Gastroesophageal sphincter (tissue), 4 donors: ENCODE data around the gene UGDH. TPM values are rescaled to one million over a fixed set of nuclear protein-coding genes. Genes with fewer than 3 reads are reported as not detected.
"Not testable (repeated sequence)": the region's sequence is repeated elsewhere in the genome, so short reads cannot be mapped to it uniquely, and the experiment has no call there.

Experiments
- ATAC-seq: fragments of 150-250 bp; one replicate; pipeline ENCODE4 v1.9.1; 2016; ENCODE audit warnings: mild to moderate bottlenecking, moderate library complexity
- H3K27ac ChIP-seq, 4 donors: fragments of 200-600 bp; sonication (generic) in 3 of 4; 1 replicate in 3 of 4; 2 replicates in 1 of 4; pipeline ENCODE4 v1.5.1; 2016 to 2019
- H3K27me3 ChIP-seq: fragments of 200-600 bp; sonication (generic); one replicate; pipeline ENCODE4 v1.5.1; 2019
- H3K36me3 ChIP-seq, 2 donors: fragments of 200-600 bp; sonication (generic); one replicate each; pipeline ENCODE4 v1.5.1; 2019; ENCODE audit warnings: control low read depth in 1 of 2
- H3K4me1 ChIP-seq, 3 donors: fragments of 200-600 bp; sonication (generic); 1 replicate in 2 of 3; 2 replicates in 1 of 3; pipeline ENCODE4 v1.5.1; 2016 to 2019; ENCODE audit warnings: control low read depth in 2 of 3
- H3K4me3 ChIP-seq, 2 donors: fragments of 200-600 bp; sonication (generic); one replicate each; pipeline ENCODE4 v1.5.1; 2019; ENCODE audit warnings: mild to moderate bottlenecking in 1 of 2, moderate library complexity in 1 of 2
- H3K9me3 ChIP-seq, 3 donors: fragments of 200-600 bp; sonication (generic); one replicate each; pipeline ENCODE4 v1.5.1; 2017 to 2019; ENCODE audit warnings: control low read depth in 2 of 3
- EP300 ChIP-seq: sonication (generic); formaldehyde crosslinking; IDR thresholded peaks from one replicate; pipeline ENCODE4 v1.6.1; 2017; ENCODE audit warnings: antibody characterized with exemption, mild to moderate bottlenecking
- POLR2A ChIP-seq, 2 donors: fragments of 450-650 bp; IDR thresholded peaks; one replicate each; pipeline ENCODE4 v1.6.1; 2017; ENCODE audit warnings: antibody characterized with exemption in 2 of 2, mild to moderate bottlenecking in 2 of 2, moderate library complexity in 1 of 2
- POLR2AphosphoS5 ChIP-seq: sonication (generic); formaldehyde crosslinking; IDR thresholded peaks from one replicate; pipeline ENCODE4 v1.6.1; 2017; ENCODE audit warnings: antibody characterized with exemption
- WGBS, 2 donors: methylation state at CpG; one replicate each; pipeline ENCODE4 v1.1.5; 2018; ENCODE audit warnings: low coverage in 1 of 2; 5-methylcytosine and 5-hydroxymethylcytosine counted together
- total RNA-seq, 4 donors: library from RNA; depleted of rRNA; stranded (reverse); fragments of >200 nt; gene quantifications; one replicate each; pipeline ENCODE4 v1.1.0, GENCODE V29; 2016
- TF ChIP-seq, protein P1 (sequence below), 4 experiments: fragments of 200-600 bp in 2 of 4; fragments of 450-650 bp in 2 of 4; sonication (generic) in 1 of 4; IDR thresholded peaks; one replicate each; pipeline ENCODE4 v1.5.1; 2017 to 2019; ENCODE audit warnings: antibody characterized with exemption in 4 of 4, mild to moderate bottlenecking in 2 of 4, moderate library complexity in 2 of 4

UGDH gene
- total RNA-seq, 4 donors from 2014 or later: 31.1 to 151 (median 90.0) TPM

DNA sequence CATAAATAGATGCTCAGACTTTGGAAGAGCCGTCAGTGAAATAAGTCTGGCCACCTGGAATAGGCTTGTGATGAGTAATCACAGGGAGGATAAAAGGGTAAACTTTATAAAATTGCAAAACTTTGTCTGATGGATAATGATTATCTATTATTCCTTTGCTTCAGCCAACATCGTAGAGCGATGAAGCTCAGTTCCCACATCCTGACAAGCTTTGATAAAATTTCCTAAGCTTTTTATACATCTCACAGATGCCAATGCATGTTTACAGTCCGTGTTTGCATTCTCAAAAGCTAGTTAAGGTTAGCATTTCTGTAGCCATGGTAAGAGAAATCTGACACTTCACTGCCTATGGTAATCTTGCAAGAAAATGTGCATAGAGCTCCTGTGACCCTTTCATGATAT lies 15.4 kb upstream of the UGDH start:
- TF ChIP-seq POLR2AphosphoS5 (no peak), POLR2A (IDR thresholded peaks at IDR 0.05) (no peak), EP300 (no peak)
- TF ChIP-seq, protein P1, sequence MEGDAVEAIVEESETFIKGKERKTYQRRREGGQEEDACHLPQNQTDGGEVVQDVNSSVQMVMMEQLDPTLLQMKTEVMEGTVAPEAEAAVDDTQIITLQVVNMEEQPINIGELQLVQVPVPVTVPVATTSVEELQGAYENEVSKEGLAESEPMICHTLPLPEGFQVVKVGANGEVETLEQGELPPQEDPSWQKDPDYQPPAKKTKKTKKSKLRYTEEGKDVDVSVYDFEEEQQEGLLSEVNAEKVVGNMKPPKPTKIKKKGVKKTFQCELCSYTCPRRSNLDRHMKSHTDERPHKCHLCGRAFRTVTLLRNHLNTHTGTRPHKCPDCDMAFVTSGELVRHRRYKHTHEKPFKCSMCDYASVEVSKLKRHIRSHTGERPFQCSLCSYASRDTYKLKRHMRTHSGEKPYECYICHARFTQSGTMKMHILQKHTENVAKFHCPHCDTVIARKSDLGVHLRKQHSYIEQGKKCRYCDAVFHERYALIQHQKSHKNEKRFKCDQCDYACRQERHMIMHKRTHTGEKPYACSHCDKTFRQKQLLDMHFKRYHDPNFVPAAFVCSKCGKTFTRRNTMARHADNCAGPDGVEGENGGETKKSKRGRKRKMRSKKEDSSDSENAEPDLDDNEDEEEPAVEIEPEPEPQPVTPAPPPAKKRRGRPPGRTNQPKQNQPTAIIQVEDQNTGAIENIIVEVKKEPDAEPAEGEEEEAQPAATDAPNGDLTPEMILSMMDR (IDR thresholded peaks at IDR 0.05): no peak
- Histone ChIP-seq H3K36me3 (peaks cover 0 to 13% of the 10 kb centered on the region in 2 donors), H3K27ac (no peak overlapping the region), H3K4me1 (no peaks in the 10 kb centered on the region), H3K27me3 (no peaks in the 10 kb centered on the region), H3K4me3 (no peak overlapping the region), H3K9me3 (no peaks in the 10 kb centered on the region)
- 62 to 63% methylated on average over 4 of the region's 4 CpGs for WGBS, 2 donors
- no peak for ATAC-seq

DNA sequence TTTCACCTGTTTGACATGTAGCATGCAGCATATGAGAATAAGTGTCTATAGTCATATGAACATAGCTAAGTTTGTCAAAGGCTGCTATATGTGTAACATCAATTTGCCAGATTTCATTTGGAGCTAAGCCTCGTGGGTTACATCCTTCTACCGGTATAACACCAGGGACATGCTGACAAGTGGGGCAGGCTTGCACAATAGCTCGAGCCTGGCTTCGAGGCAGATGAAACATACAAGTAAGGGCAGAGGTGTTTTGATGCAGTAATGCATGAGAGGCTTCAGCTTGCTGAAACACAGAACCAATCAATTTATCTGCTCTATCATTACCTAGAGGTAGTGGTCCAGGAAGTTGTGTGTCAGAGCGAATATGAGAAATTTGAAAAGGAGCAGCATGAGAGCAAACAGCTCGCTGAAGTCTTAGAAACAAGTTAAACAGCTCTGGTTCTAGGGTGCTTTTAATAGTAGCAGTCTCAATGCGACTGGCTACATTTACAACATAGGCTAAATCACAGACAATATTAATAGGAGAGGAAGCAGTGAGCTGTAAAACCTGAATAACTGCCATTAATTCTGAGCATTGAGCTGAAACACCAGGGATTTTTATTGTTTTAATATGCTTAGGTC lies 14.9 kb upstream of the UGDH start:
- H3K27ac ChIP-seq: no peak overlapping the region
- TF ChIP-seq, protein P1 (IDR thresholded peaks at IDR 0.05): no peak
- TF ChIP-seq POLR2A (IDR thresholded peaks at IDR 0.05) (no peak), EP300 (no peak), POLR2AphosphoS5 (no peak)
- no peaks in the 10 kb centered on the region for H3K27me3 ChIP-seq
- 33 to 74% methylated on average over 6 to 7 of the region's 7 CpGs for WGBS, 2 donors
- H3K36me3 ChIP-seq: peaks cover 0 to 13% of the 10 kb centered on the region in 2 donors
- H3K4me3 ChIP-seq: no peak overlapping the region
- no peaks in the 10 kb centered on the region for H3K4me1 ChIP-seq
- no peaks in the 10 kb centered on the region for H3K9me3 ChIP-seq
- no peak for ATAC-seq

DNA sequence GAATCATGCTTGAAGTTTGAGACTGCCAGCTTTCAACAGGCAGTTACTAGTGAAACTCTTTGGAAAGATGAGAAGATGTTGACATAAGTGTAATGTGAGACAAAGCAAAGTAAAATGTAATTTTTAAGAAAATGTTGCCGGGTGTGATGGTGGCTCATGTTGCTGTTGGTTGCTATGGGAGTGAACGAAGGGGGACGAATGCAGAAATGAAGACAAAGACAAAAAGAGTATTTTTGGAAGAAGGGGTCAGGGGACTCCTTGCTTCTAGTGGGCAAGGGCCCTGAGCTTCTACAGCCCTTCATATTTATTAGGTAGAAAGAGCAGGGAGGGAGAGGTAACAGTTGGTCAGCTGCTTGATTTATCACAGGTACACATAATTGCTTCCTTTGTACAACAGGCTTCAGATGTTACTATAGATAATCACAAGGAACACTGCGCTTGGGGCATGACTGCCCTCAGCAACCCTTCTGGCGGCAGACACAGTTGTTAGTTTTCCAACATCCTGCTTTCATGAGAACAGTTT lies 11.9 kb upstream of the UGDH start:
- Histone ChIP-seq H3K4me3 (no peak overlapping the region), H3K27me3 (no peaks in the 10 kb centered on the region), H3K9me3 (no peaks in the 10 kb centered on the region), H3K27ac (no peak overlapping the region), H3K36me3 (peaks cover 0 to 25% of the 10 kb centered on the region in 2 donors), H3K4me1 (no peaks in the 10 kb centered on the region)
- TF ChIP-seq, protein P1 (IDR thresholded peaks at IDR 0.05): no peak
- TF ChIP-seq EP300: no peak
- no peak for TF ChIP-seq POLR2A (IDR thresholded peaks at IDR 0.05)
- no peak for TF ChIP-seq POLR2AphosphoS5
- ATAC-seq: no peak
- 89 to 93% methylated on average over 3 to 5 of the region's 5 CpGs for WGBS, 2 donors

DNA sequence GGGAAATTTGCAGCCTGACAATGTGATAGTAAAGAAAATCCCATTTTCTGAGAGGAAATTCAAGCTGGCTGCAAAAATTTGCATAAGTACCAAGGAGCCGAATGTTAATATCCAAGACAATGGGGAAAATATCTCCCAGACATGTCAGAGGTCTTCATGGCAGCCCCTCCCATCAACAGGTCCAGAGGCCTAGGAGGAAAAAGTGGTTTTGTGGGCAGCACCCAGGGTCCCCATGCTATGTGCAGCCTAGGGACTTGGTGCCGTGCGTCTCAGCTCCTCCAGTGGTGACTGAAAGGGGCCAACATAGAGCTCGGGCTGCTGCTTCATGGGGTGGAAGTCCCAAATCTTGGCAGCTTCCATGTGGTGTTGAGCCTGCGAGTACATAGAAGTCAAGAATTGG lies 6.3 kb upstream of the UGDH start:
- ATAC-seq: no peak
- no peaks in the 10 kb centered on the region for H3K27me3 ChIP-seq
- peaks cover 0 to 44% of the 10 kb centered on the region in 2 donors for H3K36me3 ChIP-seq
- H3K4me1 ChIP-seq: peaks cover 0 to 8% (median 6%) of the 10 kb centered on the region in 3 donors
- TF ChIP-seq, protein P1 (IDR thresholded peaks at IDR 0.05): no peak
- TF ChIP-seq POLR2AphosphoS5 (no peak), EP300 (no peak), POLR2A (IDR thresholded peaks at IDR 0.05) (no peak)
- H3K27ac ChIP-seq: no peak overlapping the region
- no peaks in the 10 kb centered on the region for H3K9me3 ChIP-seq
- 86% methylated on average over 1 of the region's 5 CpGs; no CpG with 5 or more reads in 1 of the 2 donors for WGBS, 2 donors
- no peak overlapping the region for H3K4me3 ChIP-seq

DNA sequence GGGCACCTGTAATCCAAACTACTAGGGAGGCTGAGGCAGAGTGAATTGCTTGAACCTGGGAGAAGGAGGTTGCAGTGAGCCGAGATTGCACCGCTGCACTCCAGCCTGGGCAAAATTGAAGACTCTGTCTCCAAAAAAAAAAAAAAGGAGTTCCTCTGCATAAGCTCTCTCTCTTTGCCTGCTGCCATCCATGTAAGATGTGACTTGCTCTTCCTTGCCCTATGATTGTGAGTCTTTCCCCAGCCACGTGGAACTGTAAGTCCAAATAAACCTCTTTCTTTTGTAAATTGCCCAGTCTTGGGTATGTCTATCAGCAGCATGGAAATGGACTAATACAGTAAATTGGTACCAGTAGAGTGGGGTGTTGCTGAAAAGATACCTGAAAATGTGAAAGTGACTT lies 5.0 kb upstream of the UGDH start:
- not testable (repeated sequence) for ATAC-seq, H3K27ac ChIP-seq, H3K27me3 ChIP-seq, H3K4me3 ChIP-seq, H3K9me3 ChIP-seq
- 76 to 80% methylated on average over 2 to 3 of the region's 3 CpGs for WGBS, 2 donors
- H3K4me1 ChIP-seq: peaks cover 0 to 13% (median 8%) of the 10 kb centered on the region in 3 donors
- peaks cover 0 to 44% of the 10 kb centered on the region in 2 donors for H3K36me3 ChIP-seq
